HUES6 (cell line): ENCODE measurements around the gene CENPB.
A peak's percentile ranks its signal among the peaks of the same experiment; 100 is the strongest.
"Not testable (repeated sequence)": the region's sequence is repeated elsewhere in the genome, so short reads cannot be mapped to it uniquely, and the experiment has no call there.

Experiments
- H3K27ac ChIP-seq: 2 replicates; pipeline ENCODE4 v1.7.0; 2013; ENCODE audit warnings: low read depth, mild to moderate bottlenecking, low read length, inconsistent platforms
- H3K27me3 ChIP-seq: 2 replicates; pipeline ENCODE4 v1.6.1; 2013; ENCODE audit warnings: low read length; ENCODE audit not compliant: control insufficient read depth, insufficient read depth
- H3K36me3 ChIP-seq: 2 replicates; pipeline ENCODE4 v1.6.1; 2013; ENCODE audit warnings: low read length; ENCODE audit not compliant: control insufficient read depth, insufficient read depth
- H3K4me1 ChIP-seq: 2 replicates; pipeline ENCODE4 v1.6.1; 2013; ENCODE audit warnings: low read length; ENCODE audit not compliant: control insufficient read depth, insufficient read depth
- H3K4me3 ChIP-seq: 2 replicates; pipeline ENCODE4 v1.5.1; 2013; ENCODE audit warnings: low read depth, low read length
- H3K9ac ChIP-seq: one replicate; pipeline ENCODE4 v1.6.1; 2013; ENCODE audit warnings: mild to moderate bottlenecking, low read length
- H3K9me3 ChIP-seq: 2 replicates; pipeline ENCODE4 v1.6.1; 2013; ENCODE audit warnings: low read depth, low read length; ENCODE audit not compliant: control insufficient read depth, insufficient read depth

Gene CENPB, protein sequence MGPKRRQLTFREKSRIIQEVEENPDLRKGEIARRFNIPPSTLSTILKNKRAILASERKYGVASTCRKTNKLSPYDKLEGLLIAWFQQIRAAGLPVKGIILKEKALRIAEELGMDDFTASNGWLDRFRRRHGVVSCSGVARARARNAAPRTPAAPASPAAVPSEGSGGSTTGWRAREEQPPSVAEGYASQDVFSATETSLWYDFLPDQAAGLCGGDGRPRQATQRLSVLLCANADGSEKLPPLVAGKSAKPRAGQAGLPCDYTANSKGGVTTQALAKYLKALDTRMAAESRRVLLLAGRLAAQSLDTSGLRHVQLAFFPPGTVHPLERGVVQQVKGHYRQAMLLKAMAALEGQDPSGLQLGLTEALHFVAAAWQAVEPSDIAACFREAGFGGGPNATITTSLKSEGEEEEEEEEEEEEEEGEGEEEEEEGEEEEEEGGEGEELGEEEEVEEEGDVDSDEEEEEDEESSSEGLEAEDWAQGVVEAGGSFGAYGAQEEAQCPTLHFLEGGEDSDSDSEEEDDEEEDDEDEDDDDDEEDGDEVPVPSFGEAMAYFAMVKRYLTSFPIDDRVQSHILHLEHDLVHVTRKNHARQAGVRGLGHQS

DNA sequence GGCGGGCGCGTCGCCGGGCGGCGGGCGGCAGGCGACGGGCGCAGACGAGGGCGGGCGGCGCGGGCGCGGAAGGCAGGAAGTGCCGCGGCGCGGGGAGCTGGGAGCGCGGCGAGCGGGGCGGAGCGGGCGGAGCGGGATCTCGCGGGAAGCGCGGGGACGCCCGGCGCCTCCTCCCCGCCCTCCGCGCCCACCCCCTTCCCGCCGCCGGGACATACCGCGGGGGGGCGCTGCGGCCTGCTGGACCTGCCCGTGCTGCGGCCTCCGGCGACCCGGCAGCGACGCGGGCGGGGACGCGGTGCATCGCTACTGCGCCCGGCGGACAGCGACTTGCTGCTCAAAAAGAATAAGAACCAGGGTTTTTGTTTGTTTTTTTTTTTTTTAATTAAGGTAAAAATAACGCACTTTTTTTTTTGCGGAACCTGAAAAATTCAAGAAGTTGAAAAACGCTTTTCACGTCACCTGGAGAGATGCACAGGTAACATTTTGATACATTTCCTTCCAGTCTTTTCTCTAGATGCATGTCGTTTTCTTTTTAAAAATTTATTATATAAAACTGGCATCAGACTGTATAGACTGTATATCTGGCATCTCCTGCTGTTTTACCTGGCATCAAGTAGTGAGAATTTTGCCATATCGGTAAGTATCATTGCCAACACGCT is at the start of gene CENPB:
Gene CENPB, minus strand, starts transcription at position 76 of the 659 bp plus-strand sequence. CDS start 257 bp downstream, outside the sequence.
- Histone ChIP-seq H3K4me3 (peak within 1 kb of the TSS; percentile 80), H3K27ac (no peak within 1 kb of the TSS)

DNA sequence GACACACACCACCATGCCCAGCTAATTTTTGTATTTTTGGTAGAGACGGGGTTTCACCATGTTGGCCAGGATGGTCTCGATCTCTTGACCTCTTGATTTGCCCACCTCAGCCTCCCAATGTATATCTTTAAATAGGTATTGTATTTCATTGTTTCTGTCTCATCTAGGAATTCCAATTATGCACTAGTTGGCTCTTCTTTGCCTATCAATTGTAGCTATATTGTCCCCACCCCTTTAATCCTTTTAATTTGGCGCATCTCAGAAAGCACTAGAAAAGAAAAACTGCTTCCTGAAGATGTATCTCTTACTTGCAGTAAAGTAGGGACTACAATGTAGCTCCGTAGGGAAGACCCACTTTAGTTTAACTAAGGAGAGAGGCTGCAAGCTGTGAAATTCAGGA is 49.6 kb upstream of the CENPB start:
- H3K9ac ChIP-seq, result no peak overlapping the region
- H3K27me3 ChIP-seq, result no peaks in the 10 kb centered on the region
- H3K4me1 ChIP-seq, result 0 out of 2 replicates have a peak, but pooled peaks cover 3% of the 10 kb centered on the region
- H3K36me3 ChIP-seq, result no peaks in the 10 kb centered on the region
- no peak overlapping the region for H3K27ac ChIP-seq
- H3K9me3 ChIP-seq, result no peaks in the 10 kb centered on the region
- H3K4me3 ChIP-seq, result no peak overlapping the region

More for the DNA sequence above, at the start of gene CENPB:
- Histone ChIP-seq H3K36me3 (peaks cover 5% of the 10 kb centered on the region), H3K9ac (peak within 1 kb of the TSS; percentile 83), H3K27me3 (peaks cover 16% of the 10 kb centered on the region), H3K4me1 (peaks cover 10% of the 10 kb centered on the region; the same call in 1 of the 2 replicates), H3K9me3 (no peaks in the 10 kb centered on the region)

DNA sequence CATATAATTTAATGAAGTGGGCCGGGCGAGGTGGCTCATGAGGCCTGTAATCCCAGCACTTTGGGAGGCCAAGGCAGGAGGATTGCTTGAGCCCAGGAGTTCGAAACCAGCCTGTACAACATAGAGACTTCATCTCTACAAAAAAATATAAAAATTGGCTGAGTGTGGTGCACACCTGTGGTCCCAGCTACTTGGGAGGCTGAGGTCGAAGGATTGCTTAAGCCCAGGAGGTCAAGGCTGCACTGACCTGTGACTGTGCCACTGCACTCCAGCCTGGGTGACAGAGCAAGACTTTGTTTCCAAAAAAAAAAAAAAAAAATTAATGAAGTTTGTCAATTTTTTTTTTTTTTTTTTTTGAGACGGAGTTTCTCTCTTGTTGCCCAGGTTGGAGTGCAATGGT is 43.4 kb upstream of the CENPB start:
- H3K9ac ChIP-seq, H3K4me3 ChIP-seq, H3K27me3 ChIP-seq, H3K9me3 ChIP-seq, H3K27ac ChIP-seq, H3K4me1 ChIP-seq, H3K36me3 ChIP-seq: not testable (repeated sequence)

DNA sequence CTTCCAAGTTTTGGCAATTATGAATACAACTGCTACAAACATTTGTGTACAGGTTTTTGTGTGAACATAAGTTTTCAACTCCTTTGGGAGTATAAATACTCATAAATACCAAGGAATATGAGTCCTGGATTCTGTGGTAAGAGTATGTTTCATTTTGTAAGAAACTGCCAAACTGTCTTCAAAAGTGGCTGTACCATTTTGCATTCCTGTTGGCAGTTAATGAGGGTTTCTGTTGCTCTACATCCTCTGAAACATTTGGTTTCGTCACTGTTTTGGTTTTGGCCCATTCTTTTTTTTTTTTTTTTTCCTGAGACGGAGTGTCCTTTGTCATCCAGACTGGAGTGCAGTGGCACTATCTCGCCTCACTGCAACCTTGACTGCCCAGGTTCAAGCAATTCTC is 42.3 kb upstream of the CENPB start:
- H3K36me3 ChIP-seq, result no peaks in the 10 kb centered on the region
- no peak overlapping the region for H3K27ac ChIP-seq
- H3K4me3 ChIP-seq, result no peak overlapping the region
- H3K9ac ChIP-seq, result no peak overlapping the region
- H3K9me3 ChIP-seq, result no peaks in the 10 kb centered on the region
- H3K4me1 ChIP-seq, result no peaks in the 10 kb centered on the region
- no peaks in the 10 kb centered on the region for H3K27me3 ChIP-seq

DNA sequence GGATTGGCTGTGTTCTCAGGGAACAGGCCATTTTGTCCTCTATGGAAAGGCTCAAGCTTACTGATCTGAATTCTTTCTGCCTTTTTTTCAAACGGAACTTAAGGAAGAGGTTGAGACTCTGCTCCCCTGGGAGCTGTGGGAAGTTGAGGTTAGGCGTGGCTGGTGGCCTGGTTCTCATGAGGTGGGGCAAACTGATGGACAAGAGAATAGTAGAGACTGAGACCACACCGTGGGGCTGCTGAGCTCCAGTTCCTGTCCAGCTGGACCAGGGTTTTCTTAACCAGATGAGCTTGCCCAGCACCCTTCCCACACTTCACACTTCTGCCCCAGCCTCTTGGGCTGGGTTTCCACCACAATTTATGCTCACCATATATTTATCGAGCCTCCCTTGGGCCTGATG is 39.9 kb upstream of the CENPB start:
- Histone ChIP-seq H3K27ac (no peak overlapping the region), H3K9ac (no peak overlapping the region), H3K4me1 (no peaks in the 10 kb centered on the region), H3K4me3 (no peak overlapping the region), H3K36me3 (peaks cover 4% of the 10 kb centered on the region), H3K27me3 (no peaks in the 10 kb centered on the region), H3K9me3 (no peaks in the 10 kb centered on the region)

DNA sequence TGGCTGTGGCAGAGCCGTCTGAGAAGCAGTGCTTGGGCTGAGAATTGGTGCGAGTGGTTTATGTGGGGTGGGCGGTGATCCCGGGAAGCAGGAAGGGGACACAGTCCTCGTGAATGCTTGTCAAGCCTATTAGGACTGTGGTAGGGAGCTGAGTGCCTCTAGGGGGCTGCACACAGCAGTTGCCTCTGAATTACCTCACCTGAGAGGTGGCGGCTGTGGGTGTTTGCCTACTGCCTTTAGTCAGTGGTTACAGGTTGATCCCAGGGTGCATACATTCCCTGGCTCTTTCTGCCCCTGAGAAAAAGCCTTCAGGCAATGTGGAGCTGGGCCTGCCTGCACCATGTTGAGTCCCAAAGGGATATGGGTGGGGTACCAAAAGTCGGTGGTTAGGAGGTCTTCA is 39.0 kb upstream of the CENPB start:
- no peak overlapping the region for H3K27ac ChIP-seq
- no peak overlapping the region for H3K4me3 ChIP-seq
- no peaks in the 10 kb centered on the region for H3K4me1 ChIP-seq

DNA sequence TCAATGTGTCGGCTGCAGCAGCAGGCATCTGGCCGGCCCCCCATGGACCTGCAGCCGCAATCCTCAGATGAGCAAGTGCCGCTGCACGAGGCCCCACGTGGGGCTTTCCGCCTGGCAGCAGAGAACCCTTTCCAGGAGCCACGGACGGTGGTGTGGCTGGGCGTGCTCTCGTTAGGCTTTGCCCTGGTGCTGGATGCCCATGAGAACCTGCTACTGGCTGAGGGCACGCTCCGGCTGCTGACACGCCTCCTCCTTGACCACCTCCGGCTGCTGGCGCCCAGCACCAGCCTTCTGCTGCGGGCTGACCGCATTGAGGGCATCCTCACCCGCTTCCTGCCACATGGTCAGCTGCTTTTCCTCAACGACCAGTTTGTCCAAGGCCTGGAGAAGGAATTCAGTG is 37.3 kb upstream of the CENPB start:
- H3K9me3 ChIP-seq, result no peaks in the 10 kb centered on the region
- no peak overlapping the region for H3K9ac ChIP-seq
- H3K27ac ChIP-seq, result no peak overlapping the region
- H3K27me3 ChIP-seq, result no peaks in the 10 kb centered on the region
- no peak overlapping the region for H3K4me3 ChIP-seq
- no peaks in the 10 kb centered on the region for H3K4me1 ChIP-seq
- H3K36me3 ChIP-seq, result peaks cover 4% of the 10 kb centered on the region

More for the DNA sequence above, 39.0 kb upstream of the CENPB start:
- H3K9ac ChIP-seq, result no peak overlapping the region
- no peaks in the 10 kb centered on the region for H3K9me3 ChIP-seq
- H3K36me3 ChIP-seq, result peaks cover 4% of the 10 kb centered on the region
- no peaks in the 10 kb centered on the region for H3K27me3 ChIP-seq

DNA sequence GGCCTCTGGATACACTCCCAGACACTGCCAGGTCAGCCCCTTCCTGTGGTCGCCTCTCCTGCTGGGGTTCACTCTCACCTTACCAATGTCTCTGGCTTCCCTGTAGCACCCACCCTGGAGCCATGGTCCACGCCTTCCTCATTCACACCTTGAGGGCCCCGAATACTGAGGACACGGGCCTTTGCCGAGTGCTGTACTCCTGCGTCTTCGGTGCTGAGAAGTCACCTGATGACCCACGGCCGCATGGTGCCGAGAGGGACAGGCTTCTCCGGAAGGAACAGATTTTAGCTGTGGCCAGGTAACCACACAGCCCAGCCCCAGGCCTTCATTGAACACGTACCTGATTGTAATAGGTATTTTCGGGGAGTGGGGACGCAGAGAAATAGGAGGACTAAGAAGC is 35.5 kb upstream of the CENPB start:
- Histone ChIP-seq H3K27ac (no peak overlapping the region), H3K4me1 (peaks cover 2% of the 10 kb centered on the region; the same call in 1 of the 2 replicates), H3K9ac (no peak overlapping the region), H3K9me3 (no peaks in the 10 kb centered on the region), H3K36me3 (peaks cover 4% of the 10 kb centered on the region), H3K27me3 (no peaks in the 10 kb centered on the region), H3K4me3 (no peak overlapping the region)

DNA sequence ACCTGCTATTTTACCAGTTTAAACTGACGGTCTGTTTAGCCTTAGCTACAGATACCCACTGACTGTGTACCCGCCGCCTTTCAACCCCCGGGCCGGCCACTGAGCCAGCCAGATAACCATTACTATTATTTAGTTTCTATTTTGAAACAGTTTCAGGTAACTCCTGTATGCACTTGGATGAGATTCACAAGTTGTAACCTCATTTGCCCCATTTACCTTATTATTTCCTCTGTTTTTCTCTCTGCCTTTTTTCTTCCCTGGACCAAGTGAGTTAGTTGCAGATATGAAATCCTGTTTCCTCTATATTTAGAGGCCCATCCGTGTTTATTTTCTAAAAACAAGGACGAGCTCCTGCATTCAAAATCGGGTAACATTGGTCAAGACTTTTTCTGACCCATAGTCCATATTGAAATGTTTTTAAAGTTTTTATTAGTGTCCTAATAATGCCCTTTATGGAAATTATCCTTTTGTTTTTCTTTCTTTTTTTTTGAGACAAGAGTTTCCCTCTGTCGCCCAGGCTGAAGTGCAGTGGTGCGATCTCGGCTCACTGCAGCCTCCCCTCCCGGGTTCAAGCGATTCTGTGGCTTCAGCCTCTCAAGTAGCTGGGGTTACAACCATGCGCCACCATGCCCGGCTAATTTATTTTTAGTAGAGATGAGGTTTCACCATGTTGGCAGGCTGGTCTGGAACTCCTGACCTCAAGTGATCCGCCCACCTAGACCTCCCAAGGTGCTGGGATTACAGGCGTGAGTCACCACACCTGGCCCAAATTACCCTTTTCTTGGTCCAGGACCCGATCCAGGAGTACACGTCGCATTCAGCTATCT is 34.6 kb upstream of the CENPB start:
- Histone ChIP-seq H3K36me3 (peaks cover 4% of the 10 kb centered on the region), H3K4me1 (peaks cover 9% of the 10 kb centered on the region), H3K9me3 (no peaks in the 10 kb centered on the region), H3K27me3 (no peaks in the 10 kb centered on the region), H3K27ac (peak overlapping the region; percentile 94), H3K4me3 (peak overlapping the region; percentile 78), H3K9ac (peak overlapping the region; percentile 91)

DNA sequence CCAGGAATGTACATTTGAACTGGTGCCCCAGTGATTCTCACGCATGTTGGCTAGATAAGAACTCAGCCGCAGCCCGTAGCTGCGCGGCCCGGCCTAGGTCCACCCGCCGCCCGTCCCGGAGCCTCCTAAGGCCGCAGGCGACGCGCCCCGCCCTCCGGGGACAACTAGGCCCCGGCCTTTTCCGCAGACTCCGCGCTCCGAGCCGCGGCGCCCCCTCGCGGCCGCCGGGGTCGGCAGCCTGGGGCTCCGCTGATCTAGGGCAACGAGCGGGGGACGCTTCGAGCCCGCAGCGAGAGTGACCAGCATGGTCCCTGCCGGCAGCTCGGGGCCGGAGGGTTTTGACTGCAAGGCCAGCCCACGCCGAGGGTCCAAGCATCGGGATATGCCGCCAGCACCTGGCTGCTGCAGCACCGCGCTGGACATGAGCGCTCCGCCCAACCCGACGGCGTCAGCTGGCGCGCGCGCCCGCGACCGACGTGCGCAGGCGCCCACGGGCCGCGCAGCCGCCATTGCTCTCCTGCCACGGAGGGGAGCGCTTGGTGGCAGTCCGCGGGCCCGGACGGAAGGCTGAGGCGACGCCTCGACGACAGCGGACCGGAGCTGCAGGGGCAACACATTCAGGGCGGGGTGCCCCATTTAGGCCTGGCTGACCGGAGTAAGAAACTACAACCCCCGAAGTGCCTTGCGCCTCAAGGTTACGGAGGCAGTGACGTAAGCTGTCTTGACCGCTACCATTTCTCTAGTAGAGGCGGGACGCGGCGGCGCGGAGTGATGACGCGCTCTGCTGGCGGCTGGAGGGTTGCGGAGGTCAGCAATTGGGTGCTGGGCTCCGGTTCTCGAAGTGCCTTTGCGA is 33.7 kb upstream of the CENPB start, which contains the start of gene AP5S1:
Gene AP5S1, plus strand, starts transcription at position 500 of the 853 bp plus-strand sequence. CDS start 1,571 bp downstream, outside the sequence.
- peaks cover 4% of the 10 kb centered on the region for H3K36me3 ChIP-seq
- peak within 1 kb of the TSS; percentile 94 for H3K27ac ChIP-seq

More for the DNA sequence above, 33.7 kb upstream of the CENPB start, which contains the start of gene AP5S1:
- Histone ChIP-seq H3K4me3 (peak within 1 kb of the TSS; percentile 78), H3K9ac (peak within 1 kb of the TSS; percentile 91), H3K4me1 (peaks cover 14% of the 10 kb centered on the region), H3K27me3 (no peaks in the 10 kb centered on the region), H3K9me3 (no peaks in the 10 kb centered on the region)
